HFF-Myc (cell line): ENCODE data around the gene SLC26A1.
A peak's percentile ranks its signal among the peaks of the same experiment; 100 is the strongest.

Experiments
- DNase-seq: peaks from one replicate; pipeline ENCODE4 v3.0.0-alpha.2; 2011; ENCODE audit warnings: low read depth; ENCODE audit errors: extremely low read depth
- H3K4me3 ChIP-seq: replicated peaks from 2 replicates; pipeline ENCODE4 v1.5.1; 2011; ENCODE audit warnings: low read depth, mild to moderate bottlenecking, control low read depth, low read length
- CTCF ChIP-seq: IDR thresholded peaks from 2 replicates; pipeline ENCODE4 v1.5.1; 2012; ENCODE audit warnings: mild to moderate bottlenecking, low read depth, low read length, control low read depth; ENCODE audit errors: missing control alignments

SLC26A1 gene

DNA sequence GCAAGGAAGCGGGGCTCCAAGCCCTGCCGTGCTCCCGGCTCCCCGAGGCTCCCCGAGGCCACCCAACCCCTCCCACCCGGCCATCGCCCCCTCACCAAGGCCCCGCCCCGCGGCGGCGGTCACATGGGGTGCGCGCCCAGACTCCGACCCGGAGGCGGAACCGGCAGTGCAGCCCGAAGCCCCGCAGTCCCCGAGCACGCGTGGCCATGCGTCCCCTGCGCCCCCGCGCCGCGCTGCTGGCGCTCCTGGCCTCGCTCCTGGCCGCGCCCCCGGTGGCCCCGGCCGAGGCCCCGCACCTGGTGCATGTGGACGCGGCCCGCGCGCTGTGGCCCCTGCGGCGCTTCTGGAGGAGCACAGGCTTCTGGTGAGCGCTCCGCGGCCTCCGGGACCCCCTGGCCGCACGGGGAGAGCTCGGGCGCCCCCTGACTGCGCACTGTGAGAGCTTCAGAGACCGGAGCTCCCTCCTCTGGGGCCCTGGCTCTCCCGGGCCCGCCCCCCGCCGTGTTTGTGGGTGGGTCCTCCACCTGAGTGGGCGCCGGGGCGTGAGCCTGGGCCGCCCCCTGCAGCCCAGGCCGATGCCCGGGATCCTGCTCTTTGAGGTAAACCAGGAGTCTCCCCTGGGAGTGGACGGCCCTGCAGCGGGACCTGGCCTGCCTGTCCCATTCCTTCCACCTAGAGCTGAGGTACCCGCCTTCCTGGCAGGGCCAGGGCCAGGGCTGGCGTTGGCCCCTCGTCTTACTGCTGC lies 6.2 kb downstream of the SLC26A1 start, which contains the start of gene IDUA:
Gene IDUA (plus strand): TSS at position 166 of the 745 bp plus-strand sequence. CDS start 41 bp downstream, at position 207.
- no peak for DNase-seq

DNA sequence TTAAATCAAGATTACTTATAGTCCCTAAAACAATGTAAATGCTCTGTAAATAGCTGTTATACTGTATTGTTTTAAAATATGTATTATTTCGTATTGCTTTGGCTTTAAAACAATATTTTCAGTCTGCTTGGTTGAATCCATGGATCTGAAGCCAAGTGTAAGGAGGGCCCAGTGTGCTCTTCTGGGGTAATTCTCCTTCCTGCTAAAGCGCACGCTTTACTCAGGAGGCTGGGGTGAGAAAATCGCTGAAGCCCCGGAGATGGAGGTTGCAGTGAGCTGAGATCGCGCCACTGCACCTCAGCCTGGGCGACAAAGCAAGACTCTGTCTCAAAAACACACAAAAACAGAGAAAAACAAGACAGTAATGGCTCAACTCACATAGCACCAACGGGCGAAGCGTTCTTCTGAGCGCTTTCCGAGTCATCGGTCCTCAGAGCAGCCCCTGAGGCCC lies 6.8 kb downstream of the SLC26A1 start:
- peak overlapping the region; percentile 53 for H3K4me3 ChIP-seq
- no peak for DNase-seq
- TF ChIP-seq CTCF, result no peak

More for the DNA sequence above, 6.2 kb downstream of the SLC26A1 start, which contains the start of gene IDUA:
- peak; percentile 58 for TF ChIP-seq CTCF
- peak within 1 kb of the TSS; percentile 53 for H3K4me3 ChIP-seq

- H3K4me3 ChIP-seq, result no peak overlapping the region
- no peak for DNase-seq
- no peak for TF ChIP-seq CTCF
These were observed 7.9 kb downstream of the SLC26A1 start for GRCh38 chr4:985123-985830.

GRCh38 chr4:984336-985054 lies 8.7 kb downstream of the SLC26A1 start:
- DNase-seq, result no peak

DNA sequence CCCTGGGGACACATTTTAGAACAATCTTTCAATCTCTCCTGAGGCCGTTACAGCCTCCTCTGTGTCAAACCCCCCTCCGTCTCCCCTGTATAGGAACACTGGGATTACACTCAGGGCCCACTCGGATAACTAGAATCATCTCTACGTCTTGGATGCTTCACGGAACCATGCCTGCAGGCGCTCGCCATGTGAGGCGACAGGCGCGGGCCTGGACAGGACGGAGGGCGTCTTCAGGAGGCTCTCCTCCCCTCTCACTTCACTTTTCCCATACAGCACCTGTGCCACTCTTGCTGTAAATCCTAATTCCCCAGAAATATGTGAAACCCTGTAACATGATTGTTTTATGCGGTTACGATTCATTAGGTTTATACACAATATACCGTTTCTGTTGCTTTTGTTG lies 10.4 kb downstream of the SLC26A1 start:
- no peak for DNase-seq
- no peak overlapping the region for H3K4me3 ChIP-seq
- no peak for TF ChIP-seq CTCF

More at GRCh38 chr4:984336-985054, 8.7 kb downstream of the SLC26A1 start:
- no peak for TF ChIP-seq CTCF
- no peak overlapping the region for H3K4me3 ChIP-seq

GRCh38 chr4:982291-982690 lies 10.9 kb downstream of the SLC26A1 start:
- no peak for TF ChIP-seq CTCF
- H3K4me3 ChIP-seq, result no peak overlapping the region
- DNase-seq, result no peak
